ENCODE results near the gene GRIK4.
"Not testable (repeated sequence)": the region's sequence is repeated elsewhere in the genome, so short reads cannot be mapped to it uniquely, and the experiment has no call there.

The GRIK4 gene

DNA sequence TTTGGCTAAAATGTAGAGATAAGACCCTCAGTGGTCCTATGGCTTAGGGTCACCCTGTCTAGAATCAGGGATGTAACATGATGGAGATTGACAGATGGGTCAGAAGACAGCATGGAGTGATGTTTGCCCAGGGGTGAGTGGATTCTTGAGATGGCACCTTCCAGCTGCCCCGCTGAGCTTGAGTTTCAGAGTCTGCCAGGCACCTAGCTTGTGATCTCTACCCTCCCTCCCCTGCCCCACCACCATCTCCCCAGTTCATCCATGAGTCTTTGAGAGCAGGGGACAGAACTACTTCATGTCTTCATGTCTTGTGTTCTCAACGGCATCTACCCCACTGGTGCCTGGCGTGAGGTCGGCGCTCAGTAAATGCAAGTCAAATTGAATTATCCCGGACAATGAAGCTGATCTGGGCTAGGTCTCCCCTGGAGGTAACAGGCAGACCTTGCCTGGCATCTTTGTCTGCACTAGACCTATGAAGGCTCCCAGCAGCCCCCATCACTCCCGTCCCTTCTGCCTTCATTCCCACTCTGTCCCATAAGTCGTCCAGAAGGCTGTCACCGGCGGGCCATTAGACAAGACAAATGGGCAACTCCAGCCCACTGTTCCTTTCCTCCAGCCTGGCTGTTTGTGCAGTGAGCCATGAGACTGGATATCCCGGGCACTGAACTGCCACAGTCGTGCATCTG, 273.2 kb downstream of the GRIK4 start:
- no peak for TF ChIP-seq CTCF (IDR thresholded peaks at IDR 0.05; ENCODE audit: low read depth, low read length)
- H3K4me3 ChIP-seq (ENCODE audit: low read depth, low read length) = no peak overlapping the region
- no peak for DNase-seq (ENCODE audit: low read depth, low spot score)
- in situ Hi-C loops (cut with HindIII; ENCODE audit: low sequenced_read_pairs) = no loop called here

GRCh38 chr11:120785576-120785975, 274.0 kb downstream of the GRIK4 start:
- in situ Hi-C loops (cut with HindIII; ENCODE audit: low sequenced_read_pairs) = no loop called here
- TF ChIP-seq CTCF (IDR thresholded peaks at IDR 0.05; ENCODE audit: low read depth, low read length) = no peak
- no peak for DNase-seq (ENCODE audit: low read depth, low spot score)
- H3K4me3 ChIP-seq (ENCODE audit: low read depth, low read length) = no peak overlapping the region

- TF ChIP-seq CTCF (IDR thresholded peaks at IDR 0.05; ENCODE audit: low read depth, low read length) = no peak
- no peak overlapping the region for H3K4me3 ChIP-seq (ENCODE audit: low read depth, low read length)
- in situ Hi-C loops (cut with HindIII; ENCODE audit: low sequenced_read_pairs) = no loop called here
- DNase-seq (ENCODE audit: low read depth, low spot score) = no peak
Observed at GRCh38 chr11:120786206-120786735, 274.7 kb downstream of the GRIK4 start.

DNA sequence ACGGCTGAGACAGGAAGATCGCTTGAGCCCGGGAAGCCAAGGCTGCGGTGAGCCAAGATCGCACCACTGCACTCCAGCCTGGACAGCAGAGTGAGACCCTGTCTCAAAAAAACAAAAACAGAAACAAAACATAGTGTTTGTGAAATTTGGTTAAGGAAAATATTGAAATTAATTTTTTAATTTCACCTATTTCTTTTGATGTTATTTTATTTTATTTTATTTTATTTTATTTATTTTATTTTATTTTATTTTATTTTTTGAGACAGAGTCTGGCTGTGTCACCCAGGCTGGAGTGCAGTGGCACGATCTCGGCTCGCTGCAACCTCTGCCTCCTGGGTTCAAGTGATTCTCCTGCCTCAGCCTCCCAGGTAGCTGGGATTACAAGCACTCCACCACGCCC, 275.7 kb downstream of the GRIK4 start:
- H3K4me3 ChIP-seq (ENCODE audit: low read depth, low read length); DNase-seq (ENCODE audit: low read depth, low spot score); in situ Hi-C loops (cut with HindIII; ENCODE audit: low sequenced_read_pairs): not testable (repeated sequence)

GRCh38 chr11:120789391-120789790, 277.8 kb downstream of the GRIK4 start:
- H3K4me3 ChIP-seq (ENCODE audit: low read depth, low read length) = no peak overlapping the region
- in situ Hi-C loops (cut with HindIII; ENCODE audit: low sequenced_read_pairs) = no loop called here
- DNase-seq (ENCODE audit: low read depth, low spot score) = no peak
- no peak for TF ChIP-seq CTCF (IDR thresholded peaks at IDR 0.05; ENCODE audit: low read depth, low read length)

- in situ Hi-C loops (cut with HindIII; ENCODE audit: low sequenced_read_pairs) = no loop called here
- no peak overlapping the region for H3K4me3 ChIP-seq (ENCODE audit: low read depth, low read length)
- no peak for DNase-seq (ENCODE audit: low read depth, low spot score)
- TF ChIP-seq CTCF (IDR thresholded peaks at IDR 0.05; ENCODE audit: low read depth, low read length) = no peak
Observed at GRCh38 chr11:120792306-120792705, 280.8 kb downstream of the GRIK4 start.

DNA sequence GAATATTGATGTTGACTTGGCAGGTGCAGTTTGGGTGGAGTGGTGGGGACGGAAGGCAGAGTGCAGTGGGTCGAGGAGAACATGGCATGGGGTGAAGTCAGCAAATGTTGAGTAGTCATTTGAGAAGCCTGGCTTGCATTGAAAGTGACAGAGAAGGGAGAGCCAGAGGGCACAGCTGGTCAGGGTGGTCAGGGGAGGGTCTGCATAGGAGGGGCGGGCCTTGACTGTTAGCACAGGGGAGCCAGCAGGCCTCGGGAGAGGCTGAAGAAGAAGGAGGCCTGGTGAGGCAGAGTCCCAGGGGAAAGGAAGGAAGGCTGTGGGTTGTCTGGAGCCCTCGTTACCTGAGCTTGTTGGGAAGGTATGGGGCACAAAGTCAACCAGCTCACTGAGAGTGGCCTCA, 281.6 kb downstream of the GRIK4 start:
- no peak overlapping the region for H3K4me3 ChIP-seq (ENCODE audit: low read depth, low read length)
- in situ Hi-C loops (cut with HindIII; ENCODE audit: low sequenced_read_pairs) = no loop called here
- TF ChIP-seq CTCF (IDR thresholded peaks at IDR 0.05; ENCODE audit: low read depth, low read length) = no peak
- no peak for DNase-seq (ENCODE audit: low read depth, low spot score)

All from astrocyte of the spinal cord (primary cell).